ENCODE results near the gene DNAH11.

DNAH11 gene, protein sequence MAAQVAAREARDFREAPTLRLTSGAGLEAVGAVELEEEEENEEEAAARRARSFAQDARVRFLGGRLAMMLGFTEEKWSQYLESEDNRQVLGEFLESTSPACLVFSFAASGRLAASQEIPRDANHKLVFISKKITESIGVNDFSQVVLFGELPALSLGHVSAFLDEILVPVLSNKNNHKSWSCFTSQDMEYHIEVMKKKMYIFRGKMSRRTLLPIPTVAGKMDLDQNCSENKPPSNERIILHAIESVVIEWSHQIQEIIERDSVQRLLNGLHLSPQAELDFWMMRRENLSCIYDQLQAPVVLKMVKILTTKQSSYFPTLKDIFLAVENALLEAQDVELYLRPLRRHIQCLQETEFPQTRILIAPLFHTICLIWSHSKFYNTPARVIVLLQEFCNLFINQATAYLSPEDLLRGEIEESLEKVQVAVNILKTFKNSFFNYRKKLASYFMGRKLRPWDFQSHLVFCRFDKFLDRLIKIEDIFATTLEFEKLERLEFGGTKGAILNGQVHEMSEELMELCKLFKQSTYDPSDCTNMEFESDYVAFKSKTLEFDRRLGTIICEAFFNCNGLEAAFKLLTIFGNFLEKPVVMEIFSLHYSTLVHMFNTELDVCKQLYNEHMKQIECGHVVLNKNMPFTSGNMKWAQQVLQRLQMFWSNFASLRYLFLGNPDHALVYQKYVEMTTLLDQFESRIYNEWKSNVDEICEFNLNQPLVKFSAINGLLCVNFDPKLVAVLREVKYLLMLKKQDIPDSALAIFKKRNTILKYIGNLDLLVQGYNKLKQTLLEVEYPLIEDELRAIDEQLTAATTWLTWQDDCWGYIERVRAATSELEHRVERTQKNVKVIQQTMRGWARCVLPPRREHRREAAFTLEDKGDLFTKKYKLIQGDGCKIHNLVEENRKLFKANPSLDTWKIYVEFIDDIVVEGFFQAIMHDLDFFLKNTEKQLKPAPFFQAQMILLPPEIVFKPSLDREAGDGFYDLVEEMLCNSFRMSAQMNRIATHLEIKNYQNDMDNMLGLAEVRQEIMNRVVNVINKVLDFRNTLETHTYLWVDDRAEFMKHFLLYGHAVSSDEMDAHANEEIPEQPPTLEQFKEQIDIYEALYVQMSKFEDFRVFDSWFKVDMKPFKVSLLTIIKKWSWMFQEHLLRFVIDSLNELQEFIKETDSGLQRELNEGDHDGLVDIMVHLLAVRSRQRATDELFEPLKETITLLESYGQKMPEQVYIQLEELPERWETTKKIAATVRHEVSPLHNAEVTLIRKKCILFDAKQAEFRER (N-terminal part only)

DNA sequence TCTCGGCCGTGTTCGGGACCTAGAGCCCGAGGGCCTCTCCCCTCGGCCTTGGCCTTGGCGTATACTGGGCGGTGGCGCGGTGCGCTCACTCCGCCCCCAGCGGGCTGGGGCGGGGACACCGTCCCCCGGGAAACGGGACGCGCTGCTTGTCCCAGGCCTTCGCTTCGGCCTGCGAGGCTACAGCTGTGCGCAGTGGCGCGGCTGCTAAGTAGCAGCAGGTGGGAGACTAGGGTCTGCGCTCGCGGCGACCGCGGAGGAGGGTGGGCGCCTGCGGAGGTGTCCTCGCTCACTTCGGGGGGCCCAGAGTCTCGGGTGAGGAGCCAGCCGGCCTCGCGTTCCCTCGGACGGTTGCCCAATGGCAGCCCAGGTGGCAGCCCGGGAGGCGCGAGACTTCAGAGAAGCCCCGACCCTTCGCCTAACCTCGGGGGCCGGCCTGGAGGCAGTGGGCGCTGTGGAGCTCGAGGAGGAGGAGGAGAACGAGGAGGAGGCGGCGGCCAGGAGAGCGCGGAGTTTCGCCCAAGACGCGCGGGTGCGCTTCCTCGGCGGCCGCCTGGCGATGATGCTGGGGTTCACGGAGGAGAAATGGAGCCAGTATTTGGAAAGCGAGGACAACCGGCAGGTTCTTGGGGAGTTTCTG, at the start of gene DNAH11:
Gene DNAH11, plus strand, starts transcription at position 149 of the 637 bp plus-strand sequence. Its CDS starts 207 bp downstream, at position 356.
- peak; percentile 72 for DNase-seq (ENCODE audit: low spot score)

DNA sequence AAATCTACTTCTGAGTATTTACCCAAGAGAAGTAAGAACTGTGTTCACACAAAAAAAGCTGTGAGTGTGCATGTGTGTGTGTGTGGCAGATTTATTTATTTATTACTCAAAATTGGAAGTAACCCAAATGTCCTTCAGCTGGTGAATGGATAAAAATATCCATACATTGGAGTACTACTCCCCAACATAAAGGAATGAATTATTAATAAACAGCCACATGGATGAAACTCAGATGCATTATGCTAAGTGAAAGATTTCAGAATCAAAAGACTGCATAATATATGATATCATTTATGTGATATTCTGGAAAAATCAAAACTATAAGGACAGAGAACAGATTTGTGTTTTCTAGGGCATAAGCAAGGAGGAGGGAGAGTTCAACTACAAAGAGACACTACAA, 47.1 kb upstream of the DNAH11 start:
- Histone ChIP-seq H3K27ac (no peak overlapping the region), H3K4me3 (no peak overlapping the region)
- TF ChIP-seq, protein P1, sequence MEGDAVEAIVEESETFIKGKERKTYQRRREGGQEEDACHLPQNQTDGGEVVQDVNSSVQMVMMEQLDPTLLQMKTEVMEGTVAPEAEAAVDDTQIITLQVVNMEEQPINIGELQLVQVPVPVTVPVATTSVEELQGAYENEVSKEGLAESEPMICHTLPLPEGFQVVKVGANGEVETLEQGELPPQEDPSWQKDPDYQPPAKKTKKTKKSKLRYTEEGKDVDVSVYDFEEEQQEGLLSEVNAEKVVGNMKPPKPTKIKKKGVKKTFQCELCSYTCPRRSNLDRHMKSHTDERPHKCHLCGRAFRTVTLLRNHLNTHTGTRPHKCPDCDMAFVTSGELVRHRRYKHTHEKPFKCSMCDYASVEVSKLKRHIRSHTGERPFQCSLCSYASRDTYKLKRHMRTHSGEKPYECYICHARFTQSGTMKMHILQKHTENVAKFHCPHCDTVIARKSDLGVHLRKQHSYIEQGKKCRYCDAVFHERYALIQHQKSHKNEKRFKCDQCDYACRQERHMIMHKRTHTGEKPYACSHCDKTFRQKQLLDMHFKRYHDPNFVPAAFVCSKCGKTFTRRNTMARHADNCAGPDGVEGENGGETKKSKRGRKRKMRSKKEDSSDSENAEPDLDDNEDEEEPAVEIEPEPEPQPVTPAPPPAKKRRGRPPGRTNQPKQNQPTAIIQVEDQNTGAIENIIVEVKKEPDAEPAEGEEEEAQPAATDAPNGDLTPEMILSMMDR (IDR thresholded peaks at IDR 0.05) = no peak
- no peak for DNase-seq (ENCODE audit: low spot score)

More for the DNA sequence above, at the start of gene DNAH11:
- Histone ChIP-seq H3K4me3 (peak within 1 kb of the TSS; percentile 67), H3K27ac (no peak within 1 kb of the TSS)
- TF ChIP-seq, protein P1 (IDR thresholded peaks at IDR 0.05) = no peak

DNA sequence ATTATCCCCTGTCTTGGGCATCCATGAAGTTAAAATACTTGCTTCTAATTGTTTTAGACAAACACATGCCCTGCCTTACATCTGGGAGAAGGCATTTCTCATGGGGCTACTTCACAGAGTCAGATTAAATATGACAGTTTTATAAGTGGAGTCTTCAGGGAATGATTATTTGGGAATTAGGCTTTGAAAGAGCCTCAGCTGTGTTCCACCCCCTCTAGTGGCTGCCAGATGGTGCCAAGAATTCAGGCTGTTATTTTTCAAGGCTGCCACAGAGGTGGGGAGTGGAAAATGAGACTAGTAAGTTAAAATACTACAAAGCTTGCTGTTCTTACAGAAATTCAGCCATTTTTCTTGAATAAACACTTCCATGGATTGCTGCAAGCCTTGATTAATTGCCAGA, 45.8 kb upstream of the DNAH11 start:
- Histone ChIP-seq H3K4me3 (no peak overlapping the region), H3K27ac (no peak overlapping the region)
- no peak for DNase-seq (ENCODE audit: low spot score)
- TF ChIP-seq, protein P1 (IDR thresholded peaks at IDR 0.05) = no peak

DNA sequence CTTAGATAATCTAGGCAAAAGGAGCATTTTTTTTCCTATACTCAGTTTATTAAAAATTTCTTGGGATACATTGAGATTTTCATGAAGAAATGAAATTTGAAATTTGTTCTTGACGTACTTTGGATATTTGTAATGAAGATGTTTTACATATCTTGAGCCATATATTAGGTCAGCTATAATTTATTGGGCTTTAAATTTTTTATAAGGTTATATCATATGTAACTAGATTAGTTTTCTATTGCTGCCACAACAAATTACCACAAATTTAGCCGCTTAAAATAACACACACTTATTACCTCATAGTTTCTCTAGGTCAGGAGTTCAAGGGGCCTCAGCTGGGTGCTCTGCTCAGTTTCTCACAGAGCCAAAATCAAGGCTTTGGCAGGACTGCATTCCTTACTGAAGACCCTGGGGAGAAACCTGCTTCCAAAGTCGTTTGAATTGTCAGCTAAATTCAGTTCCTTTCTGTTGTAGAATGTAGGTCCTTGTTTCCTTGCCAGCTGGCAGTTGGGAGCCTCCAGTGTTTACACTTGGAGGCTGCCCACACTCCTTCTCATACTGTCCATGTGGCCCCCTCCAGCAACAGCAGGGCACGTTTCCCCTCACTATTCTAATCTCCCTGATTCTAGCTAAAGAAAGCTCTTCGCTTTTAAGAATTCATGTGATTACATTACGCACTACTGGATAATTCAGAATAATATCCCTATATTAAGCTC, 42.6 kb upstream of the DNAH11 start:
- no peak overlapping the region for H3K4me3 ChIP-seq
- DNase-seq (ENCODE audit: low spot score) = no peak
- TF ChIP-seq, protein P1 (IDR thresholded peaks at IDR 0.05) = no peak

DNA sequence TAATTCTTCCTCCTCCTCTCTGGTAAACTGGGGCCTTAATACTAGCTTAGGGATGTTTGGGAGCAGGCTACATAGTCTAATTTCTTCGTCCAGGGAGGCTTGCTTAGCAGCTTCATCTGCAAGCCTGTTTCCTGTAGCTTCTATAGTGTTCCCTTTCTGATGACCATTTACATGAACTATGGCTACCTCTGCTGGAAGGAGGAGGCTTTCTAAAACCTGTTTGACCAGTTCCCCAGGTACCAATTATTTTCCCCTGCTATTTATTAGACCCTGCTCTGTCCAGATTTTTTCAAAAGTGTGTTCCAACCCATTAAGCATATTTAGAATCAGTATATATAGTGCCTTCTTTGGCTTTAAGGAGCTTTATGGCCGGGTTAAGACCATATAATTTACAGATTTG, 38.8 kb upstream of the DNAH11 start:
- Histone ChIP-seq H3K4me3 (no peak overlapping the region), H3K27ac (no peak overlapping the region)
- TF ChIP-seq, protein P1 (IDR thresholded peaks at IDR 0.05) = no peak
- no peak for DNase-seq (ENCODE audit: low spot score)

More for the DNA sequence above, 42.6 kb upstream of the DNAH11 start:
- no peak overlapping the region for H3K27ac ChIP-seq
